Muscle of leg (tissue), 11 donors: ENCODE measurements around the gene PCSK1N. TPM values are rescaled to one million over a fixed set of nuclear protein-coding genes. Genes with fewer than 3 reads are reported as not detected.

Source experiments
- DNase-seq: peaks from one replicate; pipeline ENCODE4 v3.0.0; 2013
- H3K27ac ChIP-seq: one replicate; pipeline ENCODE4 v1.5.1; 2013; ENCODE audit warnings: mild to moderate bottlenecking, low read length, control low read depth
- H3K27me3 ChIP-seq: one replicate; pipeline ENCODE4 v1.6.1; 2013; ENCODE audit warnings: low read length; ENCODE audit not compliant: control insufficient read depth, insufficient read depth
- H3K36me3 ChIP-seq: one replicate; pipeline ENCODE4 v1.6.1; 2013; ENCODE audit warnings: low read length; ENCODE audit not compliant: control insufficient read depth, insufficient read depth
- H3K4me1 ChIP-seq: one replicate; pipeline ENCODE4 v1.6.1; 2013; ENCODE audit warnings: low read length; ENCODE audit not compliant: control insufficient read depth, insufficient read depth
- H3K4me3 ChIP-seq: one replicate; pipeline ENCODE4 v1.5.1; 2013; ENCODE audit warnings: low read length, control low read depth
- H3K9me3 ChIP-seq: replicated peaks from 2 replicates; pipeline ENCODE4 v1.6.1; 2013; ENCODE audit warnings: low read depth, low read length; ENCODE audit not compliant: control insufficient read depth
- WGBS: methylation state at CpG from one replicate; pipeline ENCODE4 v1.1.5; 2013; ENCODE audit warnings: missing lambda C conversion rate; ENCODE audit not compliant: insufficient coverage; 5-methylcytosine and 5-hydroxymethylcytosine counted together
- polyA plus RNA-seq, 8 donors: library from polyadenylated mRNA; unstranded; fragments of 120-200 nt; gene quantifications; one replicate each; pipeline versions ENCODE4 v1.2.1 to v1.2.3, GENCODE V29; 2013; ENCODE audit warnings: inconsistent platforms in 1 of 8, low replicate concordance in 1 of 8; ENCODE audit not compliant: insufficient read length in 8 of 8, insufficient read depth in 1 of 8
- total RNA-seq: library from RNA; stranded (reverse); fragments of 120-200 nt; gene quantifications from one replicate; pipeline ENCODE4 v1.2.4, GENCODE V29; 2013

The PCSK1N gene
- total and polyA plus RNA-seq, 9 donors = 0.15 to 5.4 (median 0.26) TPM; not detected in 3

- Histone ChIP-seq H3K9me3 (no peaks in the 10 kb centered on the region), H3K4me1 (no peaks in the 10 kb centered on the region), H3K27me3 (peaks cover 19% of the 10 kb centered on the region), H3K36me3 (no peaks in the 10 kb centered on the region), H3K27ac (no peak overlapping the region), H3K4me3 (no peak overlapping the region)
- DNase-seq = no peak
- WGBS = 89% methylated on average over 7 of the region's 10 CpGs
Observed at GRCh38 chrX:48839686-48840085, 4.3 kb upstream of the PCSK1N start.

DNA sequence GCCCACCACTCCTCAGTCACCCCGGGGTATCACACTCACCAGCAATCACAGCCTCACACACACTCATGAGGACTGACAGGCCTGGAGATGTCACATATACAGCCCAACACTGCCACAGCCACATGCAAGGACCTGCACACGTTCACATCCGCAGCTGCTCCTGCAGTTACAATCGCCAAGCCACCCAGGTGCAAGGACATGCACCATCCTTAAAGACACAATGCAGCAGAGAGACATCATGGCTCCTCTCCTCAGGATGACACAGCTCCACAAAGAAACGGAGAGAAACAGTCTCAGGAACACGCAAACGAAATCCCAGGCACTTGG lies 1.1 kb downstream of the PCSK1N start:
- H3K4me1 ChIP-seq = no peaks in the 10 kb centered on the region
- 33% methylated on average over 4 of the region's 7 CpGs for WGBS
- no peak overlapping the region for H3K4me3 ChIP-seq
- peaks cover 2% of the 10 kb centered on the region for H3K9me3 ChIP-seq
- no peak for DNase-seq
- no peaks in the 10 kb centered on the region for H3K36me3 ChIP-seq
- H3K27ac ChIP-seq = no peak overlapping the region
- peaks cover 56% of the 10 kb centered on the region for H3K27me3 ChIP-seq

GRCh38 chrX:48833542-48834138 lies 1.8 kb downstream of the PCSK1N start:
- H3K4me1 ChIP-seq = no peaks in the 10 kb centered on the region
- WGBS = 17% methylated on average over 2 of the region's 9 CpGs
- no peak overlapping the region for H3K4me3 ChIP-seq
- H3K27ac ChIP-seq = no peak overlapping the region
- H3K27me3 ChIP-seq = peaks cover 58% of the 10 kb centered on the region
- peaks cover 2% of the 10 kb centered on the region for H3K9me3 ChIP-seq
- DNase-seq = no peak
- no peaks in the 10 kb centered on the region for H3K36me3 ChIP-seq

GRCh38 chrX:48831909-48832291 lies 3.5 kb downstream of the PCSK1N start:
- Histone ChIP-seq H3K27ac (no peak overlapping the region), H3K4me1 (no peaks in the 10 kb centered on the region), H3K9me3 (peaks cover 5% of the 10 kb centered on the region), H3K36me3 (no peaks in the 10 kb centered on the region), H3K27me3 (peaks cover 66% of the 10 kb centered on the region), H3K4me3 (no peak overlapping the region)
- WGBS = 33% methylated on average over 57 of the region's 57 CpGs
- DNase-seq = no peak

DNA sequence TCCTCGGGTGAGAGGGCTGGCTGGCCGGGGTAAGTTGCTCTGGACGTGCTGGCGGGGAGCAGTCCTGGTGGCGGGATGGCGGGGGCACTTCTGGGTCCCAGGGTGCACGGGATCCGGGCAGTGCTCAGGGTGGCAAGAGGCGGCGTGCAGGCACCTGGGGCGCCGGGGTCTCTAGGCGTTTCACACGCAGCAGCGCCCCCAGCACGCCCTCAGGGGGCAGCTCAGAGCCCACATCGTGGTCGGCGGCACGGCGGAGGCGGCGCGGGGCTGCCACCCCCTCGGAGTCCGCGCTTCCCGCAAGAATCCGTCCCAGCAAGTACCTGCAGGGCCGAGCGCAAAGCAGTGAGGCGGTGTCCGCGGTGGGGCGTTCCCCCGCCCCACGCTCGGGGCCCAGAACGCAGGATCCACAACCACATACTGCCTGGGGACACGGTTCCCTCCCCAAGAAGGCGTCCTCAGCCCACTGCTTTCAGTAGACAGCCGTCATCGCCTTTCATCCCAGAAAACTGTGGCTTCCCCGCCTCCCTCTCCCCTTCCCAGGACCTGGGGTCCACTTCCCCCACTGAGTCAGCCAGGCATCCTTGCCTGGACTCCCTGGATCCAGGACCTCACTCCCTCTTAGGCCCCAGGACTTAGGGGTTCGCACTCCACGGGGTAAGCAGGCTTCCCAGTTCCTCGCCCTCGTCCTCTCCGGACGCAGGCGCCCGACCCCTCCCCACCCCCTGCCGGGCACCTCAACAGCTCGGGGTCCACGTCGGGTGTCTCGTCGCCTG lies 4.1 kb downstream of the PCSK1N start:
- Histone ChIP-seq H3K27me3 (peaks cover 67% of the 10 kb centered on the region), H3K9me3 (peaks cover 5% of the 10 kb centered on the region), H3K36me3 (no peaks in the 10 kb centered on the region), H3K27ac (no peak overlapping the region), H3K4me3 (no peak overlapping the region), H3K4me1 (no peaks in the 10 kb centered on the region)
- DNase-seq = no peak
- 27% methylated on average over 54 of the region's 58 CpGs for WGBS

DNA sequence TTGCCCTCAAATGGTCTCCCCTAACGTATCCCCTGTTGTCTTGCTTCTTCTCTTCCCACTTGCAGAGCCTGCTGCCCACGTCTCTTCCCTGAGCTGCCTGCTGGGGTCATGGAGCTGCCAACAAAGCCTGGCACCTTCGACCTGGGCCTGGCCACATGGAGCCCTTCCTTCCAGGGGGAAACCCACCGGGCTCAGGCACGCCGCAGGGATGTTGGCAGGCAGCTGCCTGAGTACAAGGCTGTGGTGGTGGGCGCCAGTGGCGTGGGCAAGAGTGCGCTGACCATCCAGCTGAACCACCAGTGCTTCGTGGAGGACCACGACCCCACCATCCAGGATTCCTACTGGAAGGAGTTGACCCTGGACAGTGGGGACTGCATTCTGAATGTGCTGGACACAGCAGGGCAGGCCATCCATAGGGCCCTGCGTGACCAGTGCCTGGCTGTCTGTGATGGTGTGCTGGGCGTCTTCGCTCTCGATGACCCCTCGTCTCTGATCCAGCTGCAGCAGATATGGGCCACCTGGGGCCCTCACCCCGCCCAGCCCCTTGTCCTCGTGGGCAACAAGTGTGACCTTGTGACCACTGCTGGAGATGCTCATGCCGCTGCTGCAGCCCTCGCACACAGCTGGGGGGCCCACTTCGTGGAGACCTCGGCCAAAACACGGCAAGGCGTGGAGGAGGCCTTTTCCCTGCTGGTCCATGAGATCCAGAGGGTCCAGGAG lies 6.2 kb downstream of the PCSK1N start:
- DNase-seq = no peak
- peaks cover 10% of the 10 kb centered on the region for H3K9me3 ChIP-seq
- 82% methylated on average over 24 of the region's 24 CpGs for WGBS
- no peak overlapping the region for H3K4me3 ChIP-seq
- no peak overlapping the region for H3K27ac ChIP-seq
- peaks cover 8% of the 10 kb centered on the region for H3K36me3 ChIP-seq
- peaks cover 65% of the 10 kb centered on the region for H3K27me3 ChIP-seq
- no peaks in the 10 kb centered on the region for H3K4me1 ChIP-seq

- H3K9me3 ChIP-seq = peaks cover 10% of the 10 kb centered on the region
Observed at GRCh38 chrX:48827654-48827968, 7.8 kb downstream of the PCSK1N start.

DNA sequence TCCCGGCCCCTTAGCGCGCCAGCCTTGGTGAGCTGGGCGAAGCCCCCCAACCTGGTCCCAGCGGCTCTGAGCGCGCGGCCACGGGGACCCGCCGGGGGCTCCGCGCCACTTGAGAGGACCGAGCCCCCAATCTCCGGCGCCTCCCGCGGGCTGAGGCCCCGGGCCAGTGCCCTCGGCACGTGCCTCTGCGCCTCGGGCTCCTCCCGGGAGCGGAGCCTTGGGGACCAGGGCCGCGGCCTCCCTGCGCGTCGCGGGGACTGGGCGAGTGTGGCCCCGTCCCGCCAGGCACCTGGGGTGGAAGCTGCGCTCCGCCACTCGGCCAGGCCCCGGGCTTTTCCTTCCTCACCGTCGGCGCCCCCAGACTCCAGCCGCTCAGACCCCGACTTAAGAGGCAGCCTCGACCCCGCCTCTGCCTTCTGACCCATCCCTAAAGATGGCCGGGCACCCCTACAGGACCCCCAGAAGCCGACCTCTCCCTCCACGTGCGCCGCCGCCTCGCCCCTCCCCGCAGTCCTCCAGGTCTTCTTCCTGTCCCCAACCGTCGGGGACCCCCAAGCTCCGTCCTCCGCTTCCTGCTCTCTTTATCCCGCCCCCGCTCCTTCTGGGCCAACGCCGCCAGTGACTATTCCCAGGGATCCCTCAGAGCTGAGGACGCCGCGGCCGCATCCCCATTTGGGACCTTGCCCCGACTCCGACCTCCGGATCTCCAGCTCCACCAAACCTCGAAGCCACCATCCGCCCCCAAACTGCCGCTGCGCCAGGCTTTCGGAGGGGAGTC lies 8.3 kb downstream of the PCSK1N start:
- H3K4me3 ChIP-seq = no peak overlapping the region
- peaks cover 22% of the 10 kb centered on the region for H3K36me3 ChIP-seq
- H3K4me1 ChIP-seq = no peaks in the 10 kb centered on the region
- H3K9me3 ChIP-seq = peaks cover 10% of the 10 kb centered on the region
- H3K27me3 ChIP-seq = peaks cover 54% of the 10 kb centered on the region
- 35% methylated on average over 69 of the region's 73 CpGs for WGBS
- H3K27ac ChIP-seq = no peak overlapping the region
- no peak for DNase-seq

More at GRCh38 chrX:48827654-48827968, 7.8 kb downstream of the PCSK1N start:
- no peak overlapping the region for H3K27ac ChIP-seq
- no CpG with 5 or more reads among the region's 4 CpGs for WGBS
- peaks cover 58% of the 10 kb centered on the region for H3K27me3 ChIP-seq
- DNase-seq = no peak
- H3K4me3 ChIP-seq = no peak overlapping the region
- H3K36me3 ChIP-seq = peaks cover 17% of the 10 kb centered on the region
- H3K4me1 ChIP-seq = no peaks in the 10 kb centered on the region

DNA sequence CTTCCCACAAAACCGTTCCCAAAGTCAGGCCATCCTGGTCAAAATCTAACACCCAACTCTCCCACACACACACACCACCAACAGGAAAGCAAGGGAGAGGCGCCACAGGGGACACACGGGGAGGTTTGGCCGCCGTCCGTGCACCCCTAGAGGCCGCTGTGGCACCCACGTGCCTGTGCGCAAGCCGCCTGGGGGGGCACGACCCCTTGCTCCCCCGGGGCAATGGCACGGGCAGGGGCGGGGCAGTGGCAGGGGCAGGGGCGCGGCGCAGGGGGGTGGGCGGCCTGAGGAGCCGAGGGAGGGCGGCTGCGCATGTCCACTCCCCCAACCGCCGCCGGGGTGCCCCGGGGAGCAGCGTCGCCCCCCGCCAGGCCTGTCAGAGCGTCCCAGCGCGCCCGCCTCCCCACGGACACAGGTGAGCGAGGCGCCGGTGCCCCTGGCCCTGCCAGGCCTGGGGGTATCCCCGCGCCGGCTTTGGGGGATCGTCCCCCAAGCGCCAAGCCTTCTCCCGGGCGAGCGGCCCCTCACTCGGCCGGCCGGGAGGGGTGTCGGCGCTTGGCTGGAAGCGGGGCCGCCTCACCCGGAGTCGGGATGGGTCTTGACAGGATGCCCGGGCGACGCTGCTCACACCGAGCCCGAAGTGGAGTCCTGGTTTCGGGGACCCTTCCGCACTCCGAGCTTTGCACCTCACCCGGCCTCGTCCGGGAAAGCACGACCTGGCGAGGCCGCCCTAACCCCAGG lies 9.1 kb downstream of the PCSK1N start, which contains the start of gene ERAS:
Gene ERAS (plus strand): TSS at position 379 of the 741 bp plus-strand sequence. CDS start 2,611 bp downstream, outside the sequence.
- Histone ChIP-seq H3K36me3 (peaks cover 25% of the 10 kb centered on the region), H3K27me3 (peaks cover 49% of the 10 kb centered on the region), H3K9me3 (peaks cover 10% of the 10 kb centered on the region), H3K4me3 (no peak within 1 kb of the TSS), H3K4me1 (no peaks in the 10 kb centered on the region), H3K27ac (no peak within 1 kb of the TSS)
- DNase-seq = no peak
- WGBS = 48% methylated on average over 65 of the region's 67 CpGs
